HG02588 (cell line): ENCODE data around the gene SEMA3D.

Experiments used
- ATAC-seq: cut with Tn5 transposase; IDR thresholded peaks from one replicate; pipeline ENCODE4 v1.9.1; 2021; ENCODE audit warnings: mild to moderate bottlenecking, moderate library complexity; ENCODE audit not compliant: unreplicated experiment

Gene SEMA3D

DNA sequence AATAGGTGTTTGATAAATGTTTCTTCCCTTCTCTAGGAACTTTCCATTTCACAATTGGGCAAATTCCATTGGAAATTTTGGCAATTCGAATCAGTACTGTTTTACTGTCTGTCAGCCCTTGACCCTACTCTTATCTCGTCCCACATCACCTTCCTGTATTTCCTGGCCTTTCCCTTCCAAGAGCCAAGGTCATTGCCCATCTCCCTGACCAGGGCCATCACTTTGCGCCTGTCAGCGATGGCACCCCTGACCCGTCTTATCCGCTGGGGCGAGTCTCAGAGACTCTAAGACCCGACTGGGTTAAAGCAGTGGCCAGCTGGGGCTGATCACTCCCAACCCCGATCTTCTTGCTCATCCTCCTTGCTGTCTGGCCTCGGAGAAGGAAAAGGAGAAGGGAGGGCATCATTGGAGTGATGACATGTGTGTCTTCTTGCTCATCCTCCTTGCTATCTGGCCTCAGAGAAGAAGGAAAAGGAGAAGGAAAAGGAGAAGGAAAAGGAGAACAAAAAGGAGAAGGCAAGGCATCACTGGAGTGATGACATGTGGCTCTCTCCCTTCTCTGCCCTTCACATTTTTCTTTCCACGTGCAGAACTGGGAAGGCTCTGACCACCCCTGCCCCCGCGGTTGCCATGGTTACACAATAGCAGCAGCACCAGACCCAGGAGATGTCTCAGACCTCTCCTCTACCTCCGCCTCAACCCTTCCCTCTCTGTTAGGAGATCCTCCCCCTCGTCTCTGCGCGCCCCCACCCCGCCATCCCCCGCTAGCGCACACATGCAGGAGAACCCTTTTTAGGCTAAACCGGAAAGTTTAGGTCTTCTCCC, 2.0 kb downstream of the SEMA3D start:
- ATAC-seq, result no peak

DNA sequence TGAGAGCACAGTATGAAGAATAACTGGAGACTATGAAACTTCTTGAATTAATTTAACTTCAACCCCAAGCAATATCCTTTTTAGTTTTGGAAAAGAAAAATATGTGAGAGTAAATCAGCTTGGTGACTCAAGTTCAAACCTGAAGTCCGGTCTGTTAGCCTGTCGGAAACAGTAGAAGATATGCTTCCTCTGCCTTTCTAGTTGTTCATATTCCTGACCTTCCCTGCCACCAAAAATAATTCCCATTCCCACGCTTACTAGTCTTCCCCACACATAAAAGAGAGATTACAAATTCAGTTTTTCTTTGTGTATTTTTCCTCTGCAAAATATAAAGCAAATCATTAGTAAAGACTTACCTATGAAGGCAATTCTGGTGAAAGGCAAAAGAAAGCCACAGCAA, 3.6 kb downstream of the SEMA3D start:
- no peak for ATAC-seq

DNA sequence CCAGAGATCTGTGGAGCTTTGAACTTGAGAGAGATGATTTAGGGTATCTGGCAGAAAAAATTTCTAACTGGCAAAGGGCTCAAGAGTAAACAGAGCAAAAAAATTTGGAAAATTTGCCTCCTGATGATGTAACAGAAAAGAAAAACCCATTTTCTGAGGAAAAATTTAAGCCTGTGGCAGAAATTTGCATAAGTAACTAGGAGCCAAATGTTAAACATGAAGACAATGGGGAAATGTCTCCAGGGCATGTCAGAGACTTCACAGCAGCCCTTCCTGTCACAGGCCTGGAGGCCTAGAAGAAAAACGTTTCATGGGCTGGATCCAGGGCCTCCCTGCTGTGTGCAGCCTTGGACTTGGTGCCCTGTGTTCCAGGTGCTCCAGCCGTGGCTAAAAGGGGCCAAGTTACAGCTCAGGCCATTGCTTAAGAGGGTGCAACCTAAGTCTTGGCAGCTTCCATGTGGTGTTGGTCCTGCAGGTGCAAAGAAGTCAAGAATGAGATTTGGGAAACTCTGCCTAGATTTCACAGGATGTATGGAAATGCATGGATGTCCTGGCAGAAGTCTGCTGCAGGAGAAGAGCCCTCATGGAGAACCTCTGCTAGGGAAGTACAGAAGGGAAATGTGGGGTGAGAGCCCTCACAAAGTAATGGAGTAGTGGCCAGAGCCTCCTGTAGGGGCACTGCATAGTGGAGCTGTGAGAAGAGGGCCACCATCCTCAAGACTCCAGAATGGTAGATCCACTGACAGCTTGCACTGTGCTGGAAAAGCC, 8.1 kb downstream of the SEMA3D start:
- ATAC-seq, result no peak

DNA sequence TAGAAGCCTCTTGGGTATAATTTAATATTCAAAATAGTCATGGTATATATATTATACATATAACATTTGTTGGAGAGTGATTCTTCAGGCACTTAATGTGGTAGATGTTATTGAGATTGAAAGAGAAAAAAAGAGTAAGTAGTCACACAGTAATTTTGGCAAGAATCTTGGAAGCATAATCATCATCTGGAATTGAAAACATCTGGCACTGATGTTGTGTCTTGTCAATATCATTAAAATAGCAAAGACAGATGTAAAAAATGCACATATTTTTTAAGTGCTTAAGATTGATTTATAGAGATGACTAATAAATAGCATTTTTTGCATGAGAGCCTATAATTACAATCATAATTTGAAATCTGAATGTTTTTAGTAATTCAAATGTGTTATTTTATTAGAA, 9.5 kb downstream of the SEMA3D start:
- ATAC-seq, result no peak

DNA sequence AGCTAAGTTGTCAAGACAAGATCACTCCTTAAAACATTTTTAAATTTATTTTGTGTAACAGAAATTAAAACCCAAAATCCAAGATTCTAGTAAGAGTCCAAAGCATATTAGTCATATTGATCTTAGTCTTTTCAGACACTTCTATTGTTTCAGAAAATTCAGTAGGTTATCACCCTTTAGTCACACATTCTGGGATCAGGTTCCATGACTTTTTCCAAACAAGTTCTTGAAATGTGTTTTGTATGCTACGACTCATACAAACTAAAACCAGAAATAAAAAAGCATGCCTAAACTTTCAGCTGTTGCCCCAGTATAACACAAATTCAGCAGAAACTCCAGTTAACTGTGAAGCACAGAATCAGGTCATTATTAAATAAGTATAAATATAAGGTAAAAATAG, 10.7 kb downstream of the SEMA3D start:
- ATAC-seq, result no peak

DNA sequence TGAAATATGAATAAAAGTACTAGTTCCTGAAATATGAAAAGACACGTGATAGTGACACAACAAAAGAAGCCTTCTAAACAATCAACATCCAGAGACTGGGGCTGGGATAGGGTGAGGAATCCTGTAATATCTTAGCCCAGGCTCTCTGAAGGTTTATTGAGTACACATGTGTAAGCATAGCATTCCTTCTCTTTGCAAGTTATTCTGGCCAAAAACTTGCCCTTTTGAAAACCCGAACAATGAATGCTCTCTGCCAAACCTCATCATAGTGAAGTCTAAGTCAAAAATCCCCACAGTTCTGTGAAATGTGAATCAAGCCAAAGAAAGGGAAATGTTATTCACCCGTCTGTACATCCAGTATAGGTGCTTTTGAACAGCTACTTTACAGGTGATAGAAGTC, 11.6 kb downstream of the SEMA3D start:
- ATAC-seq, result no peak

DNA sequence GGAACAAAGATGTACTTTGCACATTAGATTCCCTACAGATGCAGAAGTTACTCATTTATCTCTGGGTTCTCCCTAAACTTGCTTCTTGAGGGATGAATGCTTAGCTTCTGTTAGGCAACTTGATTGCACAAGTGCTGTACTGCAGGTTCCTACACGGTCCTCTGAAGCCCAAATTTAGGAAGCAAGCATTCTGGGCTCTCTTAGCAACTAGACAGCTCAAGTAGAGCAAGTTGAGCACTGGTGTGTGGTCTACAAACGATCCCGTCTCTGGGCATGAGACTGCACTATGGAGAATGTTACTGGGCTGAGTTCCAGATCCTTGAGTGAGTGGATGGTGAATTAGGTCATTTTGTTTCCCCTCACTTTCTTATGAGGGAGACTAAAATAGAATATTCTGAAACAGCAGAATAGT, 14.3 kb downstream of the SEMA3D start:
- ATAC-seq, result no peak

DNA sequence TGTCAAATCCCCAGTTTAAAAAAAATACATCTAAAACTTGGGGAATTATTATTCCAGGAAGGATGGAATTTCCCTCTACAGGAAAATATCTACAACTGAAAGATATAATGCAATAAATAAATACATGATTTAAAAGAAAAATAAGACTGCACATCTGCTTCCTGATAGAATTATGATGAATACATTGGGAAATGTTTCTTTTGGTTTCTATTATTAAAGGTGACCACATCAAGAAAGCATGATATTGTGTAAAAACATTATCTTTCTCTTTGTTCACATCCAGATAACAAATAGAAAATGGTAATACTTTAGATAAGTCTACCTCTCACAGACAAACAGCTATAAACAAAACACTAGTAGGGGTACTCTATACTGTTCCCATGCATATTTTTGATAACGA, 19.2 kb downstream of the SEMA3D start:
- no peak for ATAC-seq

DNA sequence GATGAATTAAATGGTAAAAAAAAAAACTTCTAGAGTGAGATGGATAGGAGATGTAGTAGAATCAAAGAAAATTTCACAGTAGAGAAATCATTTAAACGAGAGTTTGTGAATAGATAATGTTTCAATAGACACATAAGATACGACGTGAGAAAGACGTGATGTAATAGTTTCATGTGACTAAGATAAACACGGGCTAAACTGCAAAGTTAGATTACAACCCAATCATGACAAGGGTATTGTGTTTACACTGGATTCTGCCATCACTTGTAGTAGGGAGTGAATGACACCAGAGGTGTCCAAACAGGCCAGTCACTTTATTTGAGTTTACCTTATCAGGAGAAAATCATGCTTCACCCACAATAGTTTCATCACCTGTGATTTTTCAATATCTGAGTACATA, 21.6 kb downstream of the SEMA3D start:
- no peak for ATAC-seq

DNA sequence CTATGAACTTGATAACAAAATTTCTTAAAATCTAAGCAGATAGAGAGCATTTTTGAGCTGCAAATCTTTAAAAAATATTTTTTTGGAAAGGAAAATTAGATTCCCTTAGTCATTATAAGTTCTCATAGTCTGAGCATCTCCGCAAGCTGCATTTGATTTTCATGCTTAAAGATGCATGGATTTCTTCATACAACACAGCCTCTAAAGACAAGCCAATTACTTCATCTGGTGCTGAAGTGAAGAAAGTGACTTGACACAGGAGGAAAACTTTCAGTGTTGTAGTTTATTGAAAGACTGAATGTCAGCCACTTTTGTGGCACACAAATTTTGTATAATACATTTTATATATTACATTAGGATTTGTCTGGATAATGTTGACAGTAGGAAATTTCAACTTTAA, 22.5 kb downstream of the SEMA3D start:
- ATAC-seq, result no peak

DNA sequence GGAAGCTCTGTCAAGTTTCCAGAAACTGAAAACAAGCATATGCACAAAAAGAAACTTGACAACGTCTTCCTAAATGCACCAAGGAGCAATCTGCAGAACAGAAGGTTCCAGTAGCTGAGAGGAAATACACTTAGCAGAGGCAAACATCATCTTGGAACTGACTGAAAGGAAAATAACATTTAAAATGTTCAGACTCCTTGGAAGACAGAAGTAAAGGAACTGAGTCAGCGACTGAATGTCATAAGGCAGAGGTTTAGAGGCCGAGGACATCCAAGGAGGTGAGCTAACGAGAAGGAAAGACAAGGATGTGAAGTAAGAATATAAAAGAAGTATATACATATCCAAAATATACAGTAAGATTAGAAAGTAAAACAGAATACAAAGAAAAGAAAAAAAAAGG, 24.1 kb downstream of the SEMA3D start:
- ATAC-seq, result no peak

DNA sequence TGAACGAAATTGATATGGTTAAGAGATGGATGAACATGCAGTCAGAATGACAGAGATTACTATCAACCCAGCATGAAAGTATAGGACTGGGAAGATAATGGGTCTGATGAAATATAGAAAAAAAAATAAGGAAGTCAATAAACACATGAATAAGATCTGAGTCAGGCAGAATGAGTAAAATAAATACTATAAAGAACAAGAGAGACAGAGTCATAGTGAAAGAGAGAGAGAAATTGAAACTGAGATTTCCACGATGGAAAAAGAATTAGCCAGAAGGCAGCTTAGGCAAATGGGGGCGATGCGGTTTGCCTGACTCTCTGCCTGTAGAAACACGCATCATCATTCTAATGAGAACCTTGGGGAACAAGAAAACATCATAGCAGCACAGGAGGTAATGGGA, 26.6 kb downstream of the SEMA3D start:
- ATAC-seq, result peak; percentile 83

DNA sequence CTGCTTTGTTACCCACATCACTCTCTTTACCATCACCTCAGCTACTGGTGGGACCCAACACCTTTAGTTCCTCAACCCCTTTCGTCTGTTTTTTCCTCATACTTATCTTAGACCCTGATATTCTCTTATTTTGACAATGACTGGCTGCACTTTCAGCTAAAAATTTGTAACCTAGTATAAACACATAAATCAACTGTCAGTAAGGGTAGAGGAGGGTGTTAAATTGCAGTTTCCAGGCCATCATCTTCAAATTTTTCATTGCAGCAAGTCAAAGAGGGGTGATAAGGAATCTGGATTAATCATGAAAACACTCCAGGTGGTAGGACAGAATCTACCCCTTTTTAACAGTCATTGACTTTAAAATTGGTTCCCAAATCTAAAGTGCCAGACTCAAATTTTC, 27.9 kb downstream of the SEMA3D start:
- ATAC-seq, result no peak

DNA sequence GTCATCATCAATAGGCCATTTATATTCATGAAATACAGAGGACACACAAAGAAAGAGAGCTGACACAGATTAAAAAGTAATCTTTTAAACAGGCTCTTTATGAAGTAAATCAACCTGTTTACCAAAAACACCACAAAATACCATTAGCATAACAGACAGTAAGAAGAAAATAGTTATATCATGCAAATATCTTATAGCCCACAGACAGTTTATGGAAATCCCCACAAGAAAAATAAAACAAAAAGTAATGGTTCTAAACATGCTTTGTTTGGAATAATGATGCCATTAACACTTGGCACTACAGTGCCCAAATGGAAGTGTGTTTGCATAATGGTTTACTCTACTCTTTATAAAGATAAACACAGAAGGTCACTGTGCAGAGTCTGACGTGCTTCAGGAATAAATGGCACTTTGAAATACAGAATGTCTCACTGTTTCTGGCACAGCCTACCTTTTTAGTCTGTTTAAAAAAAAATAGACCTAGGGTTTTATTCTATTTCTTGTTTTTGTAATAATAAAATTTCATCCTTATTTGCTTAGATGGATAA, 30.1 kb downstream of the SEMA3D start:
- no peak for ATAC-seq

DNA sequence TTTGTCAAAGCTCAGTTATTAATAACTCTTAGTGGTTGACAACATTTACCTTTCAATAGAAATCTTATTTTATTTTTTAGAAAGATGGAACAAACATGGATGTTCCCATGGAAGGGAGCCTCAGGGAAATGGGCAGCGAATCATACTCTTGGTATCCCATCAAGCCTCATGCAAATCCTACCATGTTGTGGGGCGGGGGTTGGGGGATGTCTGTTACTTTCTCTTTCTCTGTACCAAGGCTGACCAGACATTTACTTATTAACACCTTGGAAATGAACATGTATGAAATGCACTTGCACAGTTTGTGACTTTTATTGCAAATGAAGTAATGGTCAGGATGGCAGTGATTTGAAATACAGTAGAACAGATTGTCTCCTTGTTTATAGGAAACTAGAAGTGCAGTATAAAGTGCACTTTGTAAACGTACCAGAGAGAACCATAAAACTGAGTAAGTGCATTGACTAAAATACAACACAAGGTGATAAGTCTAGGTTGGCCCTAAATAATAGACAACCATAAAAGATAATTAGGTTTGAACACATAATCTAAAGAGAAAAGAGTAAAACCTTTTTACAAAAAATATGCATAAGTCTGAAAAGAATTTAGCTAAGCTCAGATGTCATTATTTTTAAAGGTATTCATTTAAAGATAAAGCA, 32.4 kb downstream of the SEMA3D start:
- no peak for ATAC-seq

DNA sequence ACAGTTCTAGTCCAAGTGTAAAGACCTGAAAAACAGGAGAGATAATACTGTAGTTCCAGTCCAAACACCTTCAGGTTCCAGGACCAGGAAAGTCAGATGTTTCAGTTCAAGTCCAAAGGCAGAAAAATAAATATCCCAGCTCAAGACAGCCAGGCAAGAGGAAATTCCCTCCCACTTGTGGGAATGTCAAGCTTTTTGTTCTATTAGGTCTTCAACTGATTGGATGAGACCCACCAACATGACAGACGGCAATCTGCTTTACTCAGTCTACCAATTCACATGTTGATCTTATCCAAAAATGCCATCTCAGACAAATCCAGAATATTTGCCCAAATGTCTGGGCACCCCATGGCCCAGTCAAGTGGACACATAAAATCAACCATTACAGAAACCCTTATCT, 33.1 kb downstream of the SEMA3D start:
- ATAC-seq, result no peak

DNA sequence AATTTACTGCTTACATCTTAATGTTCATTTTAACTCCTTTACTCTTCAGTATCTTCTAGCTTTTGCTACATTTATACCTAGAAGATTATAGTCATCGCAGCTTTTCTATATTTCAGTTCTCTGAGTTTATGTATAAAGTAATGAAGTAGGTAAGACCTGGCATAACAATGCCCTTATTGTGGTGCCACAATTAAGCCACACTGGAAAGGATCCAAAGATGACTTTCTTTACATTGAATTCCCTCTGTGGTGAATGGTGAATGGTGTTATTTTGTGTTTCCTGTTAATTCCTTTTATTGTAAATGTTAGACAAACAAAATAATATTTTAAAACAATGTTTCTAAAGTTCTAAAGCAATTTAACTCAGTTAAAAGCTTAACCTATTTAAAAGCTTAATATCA, 36.2 kb downstream of the SEMA3D start:
- ATAC-seq, result no peak

DNA sequence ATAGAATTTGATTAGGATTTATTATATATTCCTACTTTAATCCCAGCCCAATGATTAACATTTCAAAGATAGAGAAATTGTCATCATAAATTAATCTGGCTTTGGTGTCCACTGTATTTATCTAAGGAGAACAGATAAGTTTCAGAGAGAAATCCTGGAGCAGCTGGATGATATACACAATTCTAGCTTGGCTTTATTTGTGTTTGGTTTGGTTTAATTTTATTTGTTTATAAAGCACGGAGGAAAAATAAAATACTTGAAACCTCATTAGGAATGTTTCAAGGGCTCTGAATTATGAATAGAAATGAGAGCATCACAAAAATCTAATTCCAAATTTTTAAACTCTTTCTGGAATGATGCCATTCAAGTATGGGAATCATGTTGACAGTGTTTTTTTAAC, 42.1 kb downstream of the SEMA3D start:
- no peak for ATAC-seq

DNA sequence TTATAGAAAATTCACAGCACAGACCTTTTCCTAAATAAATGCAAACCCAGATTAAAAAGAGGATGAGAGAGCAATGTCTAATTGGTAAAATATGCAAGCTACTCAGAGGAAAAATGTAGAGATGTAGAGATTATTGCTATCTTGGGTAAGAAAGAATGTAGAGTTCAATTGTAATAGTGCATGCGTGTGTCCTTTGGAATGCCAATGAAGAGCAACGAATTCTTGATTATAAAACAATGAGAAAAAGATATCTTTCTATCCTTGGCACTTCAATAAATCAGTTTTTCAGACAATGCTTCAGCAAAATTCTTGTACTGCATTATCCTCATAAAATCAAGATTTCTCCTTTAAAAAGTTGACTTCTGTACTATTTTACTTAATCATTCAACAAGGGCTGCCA, 50.9 kb downstream of the SEMA3D start:
- no peak for ATAC-seq

DNA sequence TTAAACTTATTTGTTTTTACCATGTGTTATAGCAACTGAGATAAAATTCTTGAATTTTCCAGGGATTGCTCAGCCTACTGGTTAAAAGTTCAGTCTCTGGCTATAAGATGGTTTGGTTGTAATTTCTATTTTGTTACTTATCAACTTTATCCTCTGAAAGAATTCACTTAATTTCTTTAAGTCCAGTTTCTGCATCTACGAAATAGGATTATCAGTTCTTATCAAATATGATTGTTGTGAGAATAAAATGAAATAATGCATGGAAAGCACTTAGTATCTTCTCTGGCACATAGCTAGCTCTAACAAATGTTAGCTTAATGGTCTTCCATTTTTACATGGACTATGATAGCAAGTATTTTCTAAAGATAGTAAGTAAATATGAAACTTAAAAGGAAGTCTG, 53.3 kb downstream of the SEMA3D start:
- no peak for ATAC-seq

DNA sequence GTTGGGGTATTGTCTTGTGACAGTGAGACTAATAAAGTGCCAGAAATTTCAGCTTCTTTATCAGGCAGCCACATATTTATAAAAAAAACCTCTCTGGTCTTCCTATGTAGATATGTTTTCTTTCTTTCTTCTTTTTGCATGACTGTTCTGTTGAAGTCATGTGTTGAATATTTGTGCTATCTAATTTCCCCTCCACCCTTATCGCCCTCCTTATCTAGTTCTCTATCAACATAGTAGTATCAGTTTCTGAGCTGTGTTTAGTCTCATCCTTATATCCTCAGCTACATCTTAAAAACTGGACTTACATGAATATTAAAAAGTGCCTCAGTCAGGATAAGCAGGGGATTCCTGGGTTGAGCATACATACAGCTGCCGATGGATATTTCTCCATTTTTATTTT, 53.9 kb downstream of the SEMA3D start:
- no peak for ATAC-seq

DNA sequence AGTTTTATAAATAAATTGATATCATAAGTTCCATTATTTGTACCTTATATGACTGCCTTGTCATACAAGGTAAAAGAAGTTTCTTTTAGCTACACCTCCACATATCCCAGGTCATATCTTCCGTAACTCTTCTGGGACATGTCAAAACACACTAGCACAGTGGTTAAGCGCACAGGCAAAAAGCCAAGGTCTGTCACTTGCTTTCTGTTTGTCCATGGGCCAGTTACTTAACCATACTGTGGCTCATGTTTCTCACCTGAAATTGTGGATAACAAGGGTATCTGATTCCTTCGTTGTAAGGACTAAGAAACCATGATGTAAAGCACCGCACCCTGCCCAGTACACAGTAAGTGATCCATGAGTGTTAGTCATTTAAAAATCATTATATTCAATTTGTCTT, 56.2 kb downstream of the SEMA3D start:
- no peak for ATAC-seq
